T-helper 2 cell treated with Interferon-gamma antibody and Interleukin-4, amounts not matched to agents 5 μg/mL and 100 μg/mL, for 36 hours (primary cell): ENCODE results near the gene ACSL6.
A peak's percentile ranks its signal among the peaks of the same experiment; 100 is the strongest.

Experiments
- DNase-seq: peaks from one replicate; pipeline ENCODE4 v3.0.0; 2021; ENCODE audit warnings: low spot score
- H3K27ac Mint-ChIP-seq: one replicate; pipeline ENCODE4 v1.8.0; 2021; ENCODE audit warnings: mild to moderate bottlenecking, mixed read lengths
- H3K27me3 Mint-ChIP-seq: one replicate; pipeline ENCODE4 v1.8.0; 2021; ENCODE audit warnings: low read depth, mixed read lengths
- H3K36me3 Mint-ChIP-seq: one replicate; pipeline ENCODE4 v1.8.0; 2021; ENCODE audit warnings: low read depth, mixed read lengths
- H3K4me1 Mint-ChIP-seq: one replicate; pipeline ENCODE4 v1.8.0; 2021; ENCODE audit warnings: low read depth, mixed read lengths
- H3K4me3 Mint-ChIP-seq: one replicate; pipeline ENCODE4 v1.8.0; 2022; ENCODE audit warnings: mild to moderate bottlenecking, moderate library complexity, mixed read lengths
- H3K9me3 Mint-ChIP-seq: one replicate; pipeline ENCODE4 v1.8.0; 2021; ENCODE audit warnings: mixed read lengths

Gene ACSL6

DNA sequence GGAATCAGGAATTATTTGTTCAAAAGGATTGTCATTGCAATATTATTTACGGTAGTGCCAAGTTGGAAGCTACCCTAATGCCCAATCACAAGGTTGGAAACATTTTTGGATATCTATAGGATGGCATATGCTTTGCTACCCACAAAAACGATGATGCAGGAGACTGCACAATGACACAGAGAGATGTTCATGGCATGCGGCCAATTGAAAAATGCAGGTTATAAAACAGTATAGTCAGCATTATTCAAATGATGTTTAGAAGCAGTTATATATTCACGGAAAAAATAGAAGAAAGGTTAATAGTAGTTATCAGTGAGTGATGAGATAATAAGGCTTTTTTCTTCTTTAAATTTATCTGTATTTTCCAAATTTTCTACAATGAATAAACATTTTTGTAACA, 5.9 kb upstream of the ACSL6 start:
- Mint-ChIP-seq H3K4me1 (peaks cover 51% of the 10 kb centered on the region), H3K4me3 (peak overlapping the region; percentile 46), H3K36me3 (peaks cover 1% of the 10 kb centered on the region), H3K27ac (peak overlapping the region; percentile 29), H3K9me3 (no peaks in the 10 kb centered on the region), H3K27me3 (peaks cover 63% of the 10 kb centered on the region)
- no peak for DNase-seq

DNA sequence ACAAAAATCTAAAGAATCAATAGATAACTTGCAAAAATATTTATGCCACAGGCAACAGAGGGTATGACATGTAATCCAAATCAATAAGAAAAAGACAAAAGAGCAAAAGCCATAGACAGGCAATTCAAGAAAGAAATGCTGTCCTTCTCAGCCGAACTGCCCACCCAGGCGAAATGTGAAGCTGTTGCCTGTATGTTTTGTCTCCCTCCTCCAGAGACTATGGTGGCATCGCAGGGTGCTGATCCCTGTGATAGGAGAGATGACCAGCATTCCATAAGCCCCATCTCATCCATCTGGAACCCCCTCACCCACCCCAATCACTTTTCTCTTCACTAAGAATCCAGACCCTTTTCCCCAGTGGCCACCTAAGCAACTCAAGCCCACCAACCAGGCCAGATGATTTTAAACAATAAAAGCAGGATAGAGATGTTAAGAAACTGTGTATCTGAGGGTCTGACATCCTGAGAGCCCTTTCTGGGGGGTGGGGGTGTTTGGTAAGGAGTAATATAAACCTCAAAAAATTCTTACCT, 5.3 kb upstream of the ACSL6 start:
- H3K9me3 Mint-ChIP-seq, result no peaks in the 10 kb centered on the region

DNA sequence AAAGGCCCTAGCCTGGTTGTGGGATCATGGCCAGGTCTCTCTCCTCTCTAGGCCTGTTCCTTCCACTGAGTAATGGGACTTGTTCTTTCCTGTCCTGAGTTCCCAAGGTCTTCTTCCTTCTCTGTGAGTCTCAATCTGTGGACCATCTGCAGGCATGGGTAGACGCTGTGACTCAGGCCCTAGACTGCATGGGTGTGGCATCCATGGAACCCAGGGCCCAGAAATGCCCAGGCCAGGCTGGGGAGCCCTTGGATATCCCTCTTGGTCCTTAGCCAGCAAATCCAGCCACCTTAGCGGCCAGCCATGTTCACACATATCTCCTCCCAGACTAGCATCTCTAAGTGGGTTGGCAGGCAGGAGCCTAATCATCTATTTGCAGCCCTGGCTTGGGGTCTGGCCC, 2.3 kb upstream of the ACSL6 start:
- H3K27me3 Mint-ChIP-seq, result peaks cover 79% of the 10 kb centered on the region
- H3K27ac Mint-ChIP-seq, result no peak overlapping the region
- H3K9me3 Mint-ChIP-seq, result no peaks in the 10 kb centered on the region
- H3K36me3 Mint-ChIP-seq, result peaks cover 1% of the 10 kb centered on the region
- H3K4me1 Mint-ChIP-seq, result peaks cover 40% of the 10 kb centered on the region
- H3K4me3 Mint-ChIP-seq, result no peak overlapping the region
- DNase-seq, result no peak

More for the DNA sequence above, 5.3 kb upstream of the ACSL6 start:
- DNase-seq, result no peak
- H3K36me3 Mint-ChIP-seq, result peaks cover 1% of the 10 kb centered on the region
- peak overlapping the region; percentile 37 for H3K4me3 Mint-ChIP-seq
- H3K4me1 Mint-ChIP-seq, result peaks cover 51% of the 10 kb centered on the region
- H3K27ac Mint-ChIP-seq, result no peak overlapping the region
- peaks cover 64% of the 10 kb centered on the region for H3K27me3 Mint-ChIP-seq

DNA sequence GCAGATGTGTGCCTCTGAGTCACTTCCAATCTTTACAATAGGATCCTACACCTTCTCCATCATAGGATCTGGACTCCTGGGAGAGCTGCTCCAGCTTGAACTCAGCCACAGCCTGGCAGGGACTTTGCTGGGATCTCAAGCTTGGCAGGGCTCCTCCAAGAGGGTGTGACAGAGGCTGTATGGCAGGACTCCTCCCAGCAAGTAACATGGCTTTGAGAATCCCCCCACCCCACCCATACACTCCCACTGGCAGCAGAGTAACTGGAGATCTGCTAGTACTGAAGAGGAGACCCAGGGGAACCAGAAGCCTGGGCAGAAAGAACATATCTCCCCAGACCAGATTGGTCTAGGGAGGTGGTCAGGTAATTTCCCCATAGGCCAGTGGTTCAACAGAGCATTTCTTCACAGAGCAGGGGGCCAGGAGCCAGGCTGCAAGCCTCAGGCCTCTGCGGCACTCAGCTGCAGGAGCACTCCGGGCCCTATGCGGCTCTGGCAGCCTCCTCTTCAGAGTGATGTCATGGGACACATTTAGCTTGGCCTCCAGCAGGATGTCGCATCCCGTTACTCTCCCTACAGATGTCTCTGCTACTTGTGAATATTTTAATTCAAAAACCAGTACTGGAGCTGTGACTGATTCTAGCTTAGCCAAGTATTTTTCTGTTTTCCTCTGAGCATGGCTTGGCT, 1.7 kb upstream of the ACSL6 start:
- Mint-ChIP-seq H3K4me1 (peaks cover 42% of the 10 kb centered on the region), H3K27ac (no peak overlapping the region), H3K4me3 (no peak overlapping the region), H3K9me3 (no peaks in the 10 kb centered on the region), H3K27me3 (peaks cover 82% of the 10 kb centered on the region), H3K36me3 (peaks cover 1% of the 10 kb centered on the region)
- no peak for DNase-seq

DNA sequence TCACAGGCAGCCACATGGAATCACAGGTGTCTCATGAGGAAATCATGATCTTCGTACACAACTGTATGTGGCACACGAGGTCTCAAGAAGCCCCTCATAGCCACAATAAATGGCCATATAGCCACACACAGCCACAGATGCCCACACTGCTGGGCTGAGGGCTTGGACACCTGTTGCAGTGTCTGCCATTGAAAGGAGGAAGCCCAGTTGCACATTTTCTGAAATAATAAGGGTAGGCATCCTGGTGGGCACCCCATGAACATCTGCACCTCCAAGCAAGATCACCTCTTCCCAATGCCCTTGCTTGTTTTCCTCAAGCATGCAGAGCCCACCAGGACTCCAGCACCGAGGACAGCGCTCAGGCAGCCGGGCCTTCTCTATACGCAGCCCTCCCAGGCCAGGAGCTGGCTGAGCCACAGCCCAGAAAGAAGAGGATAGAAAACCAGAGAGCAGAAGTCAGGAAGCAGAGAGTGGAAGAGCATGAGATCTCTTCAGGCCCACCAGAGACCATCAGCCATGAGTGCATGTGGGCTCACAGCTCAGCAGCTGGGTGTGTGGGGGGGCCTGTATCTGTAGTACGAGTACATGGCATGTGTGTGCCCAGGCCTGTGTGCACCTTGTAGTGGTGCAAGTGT, 1.0 kb upstream of the ACSL6 start:
- no peak overlapping the region for H3K27ac Mint-ChIP-seq

DNA sequence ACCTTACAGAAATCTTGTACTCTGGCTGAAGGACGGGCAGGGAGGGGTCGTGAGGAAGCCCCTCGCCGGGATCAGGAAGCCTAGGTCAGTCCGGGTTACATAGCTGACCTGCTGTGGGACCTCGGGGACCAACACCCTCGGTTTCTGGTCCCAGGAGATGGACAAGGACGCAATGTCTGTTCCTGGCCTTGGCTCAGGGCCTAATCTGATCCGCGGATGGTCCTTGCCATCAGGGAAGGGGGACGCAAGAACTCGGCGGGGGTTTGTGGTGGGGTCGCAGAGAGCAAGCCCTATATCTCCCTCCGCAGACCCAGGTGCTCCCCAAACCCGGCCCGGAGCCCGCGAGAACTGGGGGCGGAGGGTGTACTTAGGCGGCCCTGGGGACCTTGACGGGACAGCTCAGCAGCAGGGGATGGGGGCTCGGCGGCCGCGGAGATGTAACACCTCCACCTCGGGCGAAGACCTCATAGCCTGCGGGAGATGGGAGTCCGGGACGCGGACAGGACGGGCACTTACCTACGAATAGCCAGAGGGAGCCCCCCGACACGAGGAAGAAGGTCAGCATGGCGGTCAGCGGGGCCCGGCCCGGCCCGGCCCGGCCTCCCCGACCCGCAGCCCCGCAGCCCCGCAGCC, 353 bp downstream of the ACSL6 start:
- Mint-ChIP-seq H3K27ac (no peak overlapping the region), H3K4me3 (peak overlapping the region; percentile 51), H3K4me1 (peaks cover 27% of the 10 kb centered on the region), H3K9me3 (no peaks in the 10 kb centered on the region), H3K36me3 (no peaks in the 10 kb centered on the region), H3K27me3 (peaks cover 64% of the 10 kb centered on the region)
- DNase-seq, result no peak

More for the DNA sequence above, 1.0 kb upstream of the ACSL6 start:
- H3K4me1 Mint-ChIP-seq, result peaks cover 40% of the 10 kb centered on the region
- peaks cover 78% of the 10 kb centered on the region for H3K27me3 Mint-ChIP-seq
- no peaks in the 10 kb centered on the region for H3K36me3 Mint-ChIP-seq
- H3K9me3 Mint-ChIP-seq, result no peaks in the 10 kb centered on the region
- peak overlapping the region; percentile 62 for H3K4me3 Mint-ChIP-seq
- DNase-seq, result no peak

DNA sequence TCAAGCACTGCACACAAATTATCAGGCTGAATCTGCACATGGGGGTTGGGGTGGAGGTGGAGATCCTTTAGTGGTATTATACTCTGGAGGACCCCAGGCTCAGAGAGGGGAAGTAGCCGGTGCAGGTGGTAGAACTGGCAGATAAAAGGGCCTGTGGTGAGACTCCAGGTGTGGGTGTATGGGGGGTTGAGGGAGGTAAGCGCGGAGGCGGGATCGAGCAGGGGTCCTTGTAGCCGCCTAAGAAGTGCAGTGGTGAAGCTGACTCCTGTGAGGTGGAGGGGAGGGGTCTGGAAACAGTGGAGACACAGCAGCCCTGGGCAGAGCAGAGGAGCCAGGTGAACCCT, 841 bp downstream of the ACSL6 start:
- Mint-ChIP-seq H3K4me3 (peak overlapping the region; percentile 51), H3K27me3 (peaks cover 59% of the 10 kb centered on the region), H3K9me3 (no peaks in the 10 kb centered on the region), H3K36me3 (no peaks in the 10 kb centered on the region), H3K27ac (no peak overlapping the region), H3K4me1 (peaks cover 25% of the 10 kb centered on the region)
- no peak for DNase-seq

DNA sequence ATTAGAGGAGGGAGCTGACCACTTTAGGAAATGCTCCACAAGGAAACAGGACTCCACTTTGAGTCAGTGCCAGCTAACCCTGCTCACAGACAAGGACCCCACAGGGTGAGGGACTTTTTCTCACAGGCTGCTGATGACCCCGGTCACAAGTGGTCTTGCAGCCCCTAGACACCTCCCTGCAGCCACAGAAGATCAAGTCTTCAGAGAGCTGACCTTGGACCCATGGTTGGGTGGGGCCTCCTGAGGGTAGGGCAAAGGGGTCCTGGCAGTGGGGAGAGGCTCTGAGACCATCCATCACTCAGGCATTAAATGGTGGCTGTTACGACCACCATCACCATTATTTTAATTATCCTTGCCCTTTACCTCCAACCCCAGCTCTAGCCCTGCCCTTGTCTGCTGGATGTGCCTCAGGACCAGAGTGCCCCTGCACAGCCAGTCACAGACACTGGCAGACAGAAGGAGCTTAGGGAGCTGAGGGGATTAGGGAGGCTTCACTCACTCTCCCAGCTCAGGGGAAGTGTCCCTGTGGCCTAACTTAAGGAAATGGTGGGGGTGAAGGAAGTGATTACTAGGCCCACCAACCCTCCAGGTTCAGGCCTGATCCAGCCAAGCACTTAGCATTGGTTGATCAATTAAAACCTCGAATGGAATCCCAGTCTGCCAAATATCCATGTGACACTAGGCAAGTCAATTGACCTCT, 1.6 kb downstream of the ACSL6 start:
- Mint-ChIP-seq H3K36me3 (no peaks in the 10 kb centered on the region), H3K4me1 (peaks cover 25% of the 10 kb centered on the region), H3K4me3 (no peak overlapping the region), H3K9me3 (no peaks in the 10 kb centered on the region), H3K27me3 (peaks cover 53% of the 10 kb centered on the region), H3K27ac (no peak overlapping the region)
- no peak for DNase-seq

DNA sequence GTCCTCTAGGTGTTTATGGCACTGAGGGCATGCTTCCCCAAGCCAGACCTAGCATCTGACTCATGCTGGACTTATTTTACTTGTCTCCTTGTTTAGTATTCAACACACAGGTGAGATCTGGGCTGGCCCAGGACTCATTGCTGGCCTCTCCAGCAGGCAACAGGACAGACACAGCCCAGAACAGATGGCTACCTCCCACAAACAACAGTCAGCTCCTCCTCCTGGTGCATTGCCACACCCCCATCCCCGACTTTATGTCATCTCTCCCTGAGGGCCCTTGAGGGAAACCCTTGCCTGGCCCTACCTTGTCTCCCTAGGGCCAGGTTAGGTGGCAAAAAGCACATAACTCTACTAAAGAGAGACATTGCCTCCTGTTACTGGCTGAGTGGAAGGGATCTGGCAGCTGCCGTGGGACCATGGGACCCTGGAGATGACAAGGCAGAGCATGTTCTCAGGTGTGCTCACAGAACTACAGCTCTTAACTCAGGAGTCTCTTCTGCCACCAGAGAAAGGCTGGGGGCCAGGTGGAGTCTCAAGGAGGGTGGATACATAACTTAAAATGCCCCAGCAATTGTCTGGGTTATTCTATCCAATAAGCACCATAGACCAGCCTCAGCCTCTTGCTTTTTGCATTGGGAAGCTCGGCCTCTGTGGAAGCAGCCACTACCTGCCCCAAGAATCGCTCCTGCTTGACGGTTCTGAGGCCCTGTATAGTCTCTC, 2.3 kb downstream of the ACSL6 start:
- H3K4me3 Mint-ChIP-seq, result no peak overlapping the region
- peaks cover 49% of the 10 kb centered on the region for H3K27me3 Mint-ChIP-seq

DNA sequence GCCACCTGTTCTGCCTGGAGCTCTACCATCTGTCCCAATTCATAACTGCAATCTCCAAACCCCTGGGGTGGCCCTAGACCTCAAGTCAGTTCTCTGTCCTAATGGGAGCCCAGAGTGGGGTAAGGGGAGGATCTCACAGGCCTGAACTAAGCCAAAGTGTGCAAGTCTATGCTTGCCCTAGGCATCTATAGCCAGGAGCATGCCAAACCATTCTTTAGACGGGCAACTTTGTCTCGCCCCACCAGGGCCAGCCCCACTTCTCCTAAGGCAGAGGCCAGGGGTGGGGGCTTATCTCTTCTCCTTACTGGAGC, 3.3 kb downstream of the ACSL6 start:
- H3K36me3 Mint-ChIP-seq, result no peaks in the 10 kb centered on the region
- H3K9me3 Mint-ChIP-seq, result no peaks in the 10 kb centered on the region
- H3K4me1 Mint-ChIP-seq, result peaks cover 25% of the 10 kb centered on the region
- no peak overlapping the region for H3K4me3 Mint-ChIP-seq
- DNase-seq, result no peak
- H3K27me3 Mint-ChIP-seq, result peaks cover 40% of the 10 kb centered on the region
- H3K27ac Mint-ChIP-seq, result no peak overlapping the region

More for the DNA sequence above, 2.3 kb downstream of the ACSL6 start:
- Mint-ChIP-seq H3K9me3 (no peaks in the 10 kb centered on the region), H3K4me1 (peaks cover 25% of the 10 kb centered on the region), H3K36me3 (no peaks in the 10 kb centered on the region), H3K27ac (no peak overlapping the region)
- DNase-seq, result no peak

DNA sequence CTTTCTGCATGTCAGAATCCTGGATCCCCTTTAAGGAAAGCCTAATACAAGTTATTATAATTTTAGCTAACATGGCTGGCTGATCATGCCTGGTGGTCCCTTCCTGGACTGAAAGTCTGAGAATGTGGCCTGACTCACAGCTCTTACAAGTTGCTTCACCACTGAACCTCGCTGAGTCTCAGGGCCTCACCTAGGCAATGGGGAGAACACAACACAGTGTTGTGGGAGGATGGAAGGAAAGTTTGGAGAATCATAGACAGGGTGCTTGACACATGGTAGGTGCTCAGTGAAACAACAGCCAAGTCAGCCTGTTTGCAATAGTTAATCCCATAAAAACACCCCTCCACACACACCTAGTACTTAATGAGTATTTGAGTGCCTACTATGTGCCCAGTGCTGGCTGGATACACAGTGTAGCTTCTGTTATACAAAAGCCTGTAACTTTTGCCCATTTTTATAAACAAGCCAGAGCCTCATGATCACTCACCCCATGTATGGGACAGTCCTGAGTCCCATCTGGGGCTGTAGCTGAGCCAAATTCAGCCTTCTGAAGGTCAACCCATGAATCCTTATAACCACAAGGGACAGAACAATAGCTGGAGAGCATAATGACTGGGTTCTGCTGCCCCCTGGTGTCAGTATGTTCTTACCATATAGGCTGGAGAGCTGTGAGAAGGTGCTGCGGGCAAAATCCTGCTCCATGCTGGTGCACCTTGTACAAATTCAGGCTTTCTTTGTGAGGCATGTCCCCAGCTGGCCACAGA, 3.9 kb downstream of the ACSL6 start:
- no peak overlapping the region for H3K27ac Mint-ChIP-seq
- H3K9me3 Mint-ChIP-seq, result no peaks in the 10 kb centered on the region

DNA sequence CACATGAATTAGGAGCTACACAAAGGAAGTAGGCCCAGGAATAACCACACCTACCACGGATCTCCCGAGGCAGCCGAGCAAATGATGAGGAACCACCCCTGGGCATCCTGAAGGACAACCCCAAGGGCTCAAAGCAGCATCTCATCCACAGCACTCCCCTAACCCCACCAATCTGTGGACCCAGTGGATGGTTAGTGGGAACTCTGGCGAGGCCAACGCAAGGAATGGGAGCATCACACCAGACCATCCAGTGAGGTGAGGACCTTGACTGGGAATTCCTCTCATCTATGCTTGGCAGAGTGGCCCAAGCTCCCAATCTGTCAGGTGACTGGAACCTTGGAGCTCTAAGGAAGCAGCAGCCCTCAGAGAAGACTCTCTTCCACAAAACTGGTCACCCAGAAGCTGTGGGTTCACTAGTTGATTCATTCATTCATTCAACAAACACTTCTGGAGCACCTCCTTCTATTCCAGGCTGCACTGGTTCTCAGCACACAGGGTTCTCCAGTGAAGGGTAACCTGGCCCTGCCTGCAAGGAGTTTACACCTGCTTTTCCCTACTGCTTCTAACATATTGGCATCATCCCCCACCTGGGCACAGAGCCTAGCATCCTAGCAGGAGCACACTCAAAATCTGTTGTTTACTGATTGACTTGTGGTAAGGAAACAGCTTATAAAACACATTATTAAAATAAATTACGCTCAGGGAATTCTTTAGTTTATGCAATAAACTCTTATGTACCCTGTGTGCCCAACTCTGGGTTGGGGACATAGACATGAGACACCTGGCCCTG, 4.9 kb downstream of the ACSL6 start:
- H3K9me3 Mint-ChIP-seq, result no peaks in the 10 kb centered on the region
- no peaks in the 10 kb centered on the region for H3K36me3 Mint-ChIP-seq
- H3K4me3 Mint-ChIP-seq, result no peak overlapping the region
- H3K4me1 Mint-ChIP-seq, result peaks cover 30% of the 10 kb centered on the region
- no peak for DNase-seq
- no peak overlapping the region for H3K27ac Mint-ChIP-seq
- peaks cover 35% of the 10 kb centered on the region for H3K27me3 Mint-ChIP-seq

More for the DNA sequence above, 3.9 kb downstream of the ACSL6 start:
- H3K36me3 Mint-ChIP-seq, result no peaks in the 10 kb centered on the region
- H3K4me3 Mint-ChIP-seq, result no peak overlapping the region
- peaks cover 37% of the 10 kb centered on the region for H3K27me3 Mint-ChIP-seq
- peaks cover 27% of the 10 kb centered on the region for H3K4me1 Mint-ChIP-seq
- DNase-seq, result peak; percentile 71
